Esophagus squamous epithelium (tissue), 5 donors: ENCODE measurements around the gene CABP5. TPM values are rescaled to one million over a fixed set of nuclear protein-coding genes. Genes with fewer than 3 reads are reported as not detected.
"Not testable (repeated sequence)": the region's sequence is repeated elsewhere in the genome, so short reads cannot be mapped to it uniquely, and the experiment has no call there.

Source experiments
- DNase-seq: peaks from one replicate; lab custom pipeline; 2025; lab: John Stamatoyannopoulos, UW
- H3K27ac ChIP-seq, 4 donors: fragments of 200-600 bp; sonication (generic); one replicate each; pipeline ENCODE4 v1.5.1; 2016 to 2019; ENCODE audit warnings: mild to moderate bottlenecking in 1 of 4
- H3K27me3 ChIP-seq, 4 donors: fragments of 200-600 bp; sonication (generic); 1 replicate in 3 of 4; 2 replicates in 1 of 4; pipeline versions ENCODE4 v1.5.1 to v1.6.0; 2017 to 2021; ENCODE audit warnings: antibody characterized with exemption in 1 of 4
- H3K36me3 ChIP-seq, 3 donors: fragments of 200-600 bp; sonication (generic); one replicate each; pipeline ENCODE4 v1.5.1; 2016 to 2019
- H3K4me1 ChIP-seq, 3 donors: fragments of 200-600 bp; sonication (generic); one replicate each; pipeline ENCODE4 v1.5.1; 2017 to 2019
- H3K4me3 ChIP-seq, 4 donors: fragments of 200-600 bp; sonication (generic); 1 replicate in 3 of 4; 2 replicates in 1 of 4; pipeline ENCODE4 v1.5.1; 2016 to 2019; ENCODE audit warnings: mild to moderate bottlenecking in 2 of 4, moderate library complexity in 1 of 4
- H3K9me3 ChIP-seq, 3 donors: fragments of 200-600 bp; sonication (generic); one replicate each; pipeline ENCODE4 v1.5.1; 2016 to 2019
- POLR2A ChIP-seq, 4 donors: fragments of 450-650 bp; IDR thresholded peaks; one replicate each; pipeline ENCODE4 v1.6.1; 2017; ENCODE audit warnings: antibody characterized with exemption in 4 of 4, mild to moderate bottlenecking in 4 of 4, moderate library complexity in 3 of 4
- WGBS, 2 donors: methylation state at CpG; one replicate each; pipeline ENCODE4 v1.1.5; 2018; 5-methylcytosine and 5-hydroxymethylcytosine counted together
- intact Hi-C: fragments of 100-400 bp; cut with DNase I; formaldehyde crosslinking; loops from one replicate; pipeline ENCODE4 v1.15.0; 2022
- total RNA-seq, 4 donors: library from RNA; depleted of rRNA; stranded (reverse); fragments of >200 nt; gene quantifications; one replicate each; pipeline ENCODE4 v1.1.0, GENCODE V29; 2016
- TF ChIP-seq, protein P1 (sequence below), 6 experiments: fragments of 450-650 bp in 4 of 6; fragments of 200-600 bp in 2 of 6; sonication (generic) in 2 of 6; IDR thresholded peaks; one replicate each; pipeline ENCODE4 v1.5.1; 2016 to 2019; ENCODE audit warnings: antibody characterized with exemption in 6 of 6, mild to moderate bottlenecking in 4 of 6, moderate library complexity in 4 of 6
- donor health status: DM: yes; HTN: yes; CAD: no.

Gene CABP5
- total RNA-seq = not detected

DNA sequence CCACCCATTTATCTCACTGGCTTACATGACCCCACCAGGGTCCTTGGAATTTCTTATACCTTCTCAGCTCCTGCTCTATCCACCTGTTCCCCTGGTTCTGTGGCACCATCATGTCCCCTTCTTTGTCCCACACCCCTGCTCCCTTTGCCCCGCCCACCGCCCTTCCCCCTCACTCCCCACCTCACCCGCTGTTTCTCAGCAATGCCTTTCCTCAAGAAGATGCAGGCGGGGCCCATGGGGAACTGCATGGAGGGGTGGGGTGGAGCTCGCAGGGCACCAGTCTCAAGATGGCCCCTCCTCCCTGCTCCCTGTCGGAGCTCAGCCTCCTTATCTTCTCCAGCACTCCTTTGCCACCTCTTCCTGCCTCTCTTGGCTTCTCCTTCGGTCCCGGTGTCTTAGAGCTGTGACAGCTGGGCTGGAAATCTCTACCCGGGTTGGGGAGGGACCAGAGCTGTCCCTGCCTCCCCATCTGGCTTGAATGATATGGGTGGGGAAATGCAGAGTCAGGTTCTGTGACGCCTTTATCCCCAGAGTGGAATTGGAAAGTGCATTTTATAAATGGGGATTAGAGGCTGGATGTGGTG is at the start of gene CABP5:
TSS of gene CABP5 (minus strand) at position 405 of the 584 bp plus-strand sequence. CDS start at position 248, 157 bp downstream.
- 72% methylated on average over 8 to 10 of the region's 10 CpGs for WGBS, 2 donors
- Histone ChIP-seq H3K4me1 (no peaks in the 10 kb centered on the region), H3K4me3 (no peak within 1 kb of the TSS), H3K9me3 (no peaks in the 10 kb centered on the region), H3K36me3 (no peaks in the 10 kb centered on the region), H3K27me3 (peaks cover 0 to 28% (median 0%) of the 10 kb centered on the region in 4 donors), H3K27ac (no peak within 1 kb of the TSS)
- DNase-seq = no peak
- intact Hi-C loops = no loop called here
- no peak for TF ChIP-seq POLR2A (IDR thresholded peaks at IDR 0.05)
- TF ChIP-seq, protein P1, sequence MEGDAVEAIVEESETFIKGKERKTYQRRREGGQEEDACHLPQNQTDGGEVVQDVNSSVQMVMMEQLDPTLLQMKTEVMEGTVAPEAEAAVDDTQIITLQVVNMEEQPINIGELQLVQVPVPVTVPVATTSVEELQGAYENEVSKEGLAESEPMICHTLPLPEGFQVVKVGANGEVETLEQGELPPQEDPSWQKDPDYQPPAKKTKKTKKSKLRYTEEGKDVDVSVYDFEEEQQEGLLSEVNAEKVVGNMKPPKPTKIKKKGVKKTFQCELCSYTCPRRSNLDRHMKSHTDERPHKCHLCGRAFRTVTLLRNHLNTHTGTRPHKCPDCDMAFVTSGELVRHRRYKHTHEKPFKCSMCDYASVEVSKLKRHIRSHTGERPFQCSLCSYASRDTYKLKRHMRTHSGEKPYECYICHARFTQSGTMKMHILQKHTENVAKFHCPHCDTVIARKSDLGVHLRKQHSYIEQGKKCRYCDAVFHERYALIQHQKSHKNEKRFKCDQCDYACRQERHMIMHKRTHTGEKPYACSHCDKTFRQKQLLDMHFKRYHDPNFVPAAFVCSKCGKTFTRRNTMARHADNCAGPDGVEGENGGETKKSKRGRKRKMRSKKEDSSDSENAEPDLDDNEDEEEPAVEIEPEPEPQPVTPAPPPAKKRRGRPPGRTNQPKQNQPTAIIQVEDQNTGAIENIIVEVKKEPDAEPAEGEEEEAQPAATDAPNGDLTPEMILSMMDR (IDR thresholded peaks at IDR 0.05) = no peak

DNA sequence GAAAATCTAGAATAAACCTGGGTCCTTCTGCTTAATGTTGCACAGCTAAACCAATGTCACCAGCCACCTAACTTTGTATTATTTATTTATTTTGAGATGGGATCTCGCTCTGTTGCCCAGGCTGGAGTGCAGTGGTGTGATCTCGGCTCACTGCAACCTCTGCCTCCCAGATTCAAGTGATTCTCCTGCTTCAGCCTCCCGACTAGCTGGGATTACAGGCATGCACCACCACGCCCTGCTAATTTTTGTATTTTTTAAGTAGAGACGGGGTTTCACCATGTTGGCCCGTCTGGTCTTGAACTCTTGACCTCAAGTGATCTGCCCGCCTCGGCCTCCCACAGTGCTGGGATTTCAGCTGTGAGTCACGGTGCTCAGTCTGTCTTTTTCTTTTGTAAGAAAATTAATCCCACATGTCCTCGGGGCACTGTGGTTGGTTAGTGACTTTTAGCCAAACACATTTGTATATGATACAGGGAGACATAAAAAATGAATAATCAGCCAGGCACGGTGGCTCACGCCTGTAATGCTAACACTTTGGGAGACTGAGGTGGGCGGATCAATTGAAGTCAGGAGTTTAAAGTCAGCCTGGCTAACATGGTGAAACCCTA is 47.3 kb upstream of the CABP5 start:
- 39 to 51% methylated on average over 13 of the region's 13 CpGs for WGBS, 2 donors
- intact Hi-C loops, H3K4me3 ChIP-seq: not testable (repeated sequence)

DNA sequence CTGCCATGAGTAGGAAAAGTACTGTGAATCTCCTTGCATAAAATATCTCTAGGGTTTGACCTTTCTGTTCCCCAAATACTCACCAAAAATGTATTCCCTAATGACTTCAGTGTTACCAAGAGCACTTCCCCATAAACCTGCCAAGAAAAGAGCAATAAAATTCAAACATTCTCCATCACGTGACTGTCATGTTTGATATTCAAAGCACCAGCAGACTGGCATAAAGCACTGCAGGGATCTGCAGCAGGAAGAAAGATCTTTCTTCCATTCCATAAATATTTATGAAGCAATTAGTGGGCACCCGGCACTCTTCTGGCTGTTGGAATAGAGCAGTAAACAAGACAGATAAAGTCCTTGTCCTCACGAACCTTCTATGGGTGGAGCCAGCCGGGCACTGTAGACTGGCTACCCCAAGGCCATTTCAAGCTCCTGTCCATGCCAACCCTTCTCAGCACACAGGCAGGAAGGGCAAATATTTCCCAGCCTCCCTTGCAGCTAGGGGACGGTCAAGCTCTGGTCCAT is 46.5 kb upstream of the CABP5 start:
- TF ChIP-seq, protein P1 (IDR thresholded peaks at IDR 0.05) = no peak
- no peak for TF ChIP-seq POLR2A (IDR thresholded peaks at IDR 0.05)
- Histone ChIP-seq H3K4me1 (peaks cover 0 to 8% (median 0%) of the 10 kb centered on the region in 3 donors), H3K36me3 (peaks cover 0 to 20% (median 0%) of the 10 kb centered on the region in 3 donors), H3K4me3 (no peak overlapping the region), H3K27ac (no peak overlapping the region), H3K27me3 (peaks cover 0 to 6% (median 0%) of the 10 kb centered on the region in 4 donors), H3K9me3 (peaks cover 0 to 17% (median 0%) of the 10 kb centered on the region in 3 donors)
- WGBS, 2 donors = 38 to 47% methylated on average over 4 of the region's 5 CpGs
- intact Hi-C loops = no loop called here
- DNase-seq = no peak

More for the DNA sequence above, 47.3 kb upstream of the CABP5 start:
- Histone ChIP-seq H3K9me3 (peaks cover 0 to 17% (median 0%) of the 10 kb centered on the region in 3 donors), H3K36me3 (peaks cover 0 to 24% (median 0%) of the 10 kb centered on the region in 3 donors)
- not testable (repeated sequence) for H3K4me1 ChIP-seq, H3K27me3 ChIP-seq, H3K27ac ChIP-seq, DNase-seq

DNA sequence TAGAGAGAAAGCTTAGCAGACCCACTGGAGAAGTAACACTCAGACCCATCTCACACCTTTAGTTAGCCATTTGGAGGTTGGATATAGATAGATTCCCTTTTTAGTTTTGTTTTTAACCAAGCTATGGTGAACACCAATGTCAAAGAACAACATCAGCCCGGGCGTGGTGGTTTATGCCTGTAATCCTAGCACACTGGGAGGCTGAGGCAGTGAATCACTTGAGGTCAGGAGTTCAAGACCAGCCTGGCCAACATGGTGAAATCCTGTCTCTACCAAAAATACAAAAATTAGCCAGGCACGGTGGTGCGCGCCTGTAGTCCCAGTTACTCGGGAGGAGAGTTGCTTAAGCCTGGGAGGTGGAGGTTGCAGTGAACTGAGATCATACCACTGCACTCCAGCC is 45.1 kb upstream of the CABP5 start:
- H3K27me3 ChIP-seq, H3K4me1 ChIP-seq, DNase-seq, H3K27ac ChIP-seq, intact Hi-C loops, H3K36me3 ChIP-seq, H3K9me3 ChIP-seq, H3K4me3 ChIP-seq: not testable (repeated sequence)
- WGBS, 2 donors = 83 to 91% methylated on average over 6 of the region's 6 CpGs

DNA sequence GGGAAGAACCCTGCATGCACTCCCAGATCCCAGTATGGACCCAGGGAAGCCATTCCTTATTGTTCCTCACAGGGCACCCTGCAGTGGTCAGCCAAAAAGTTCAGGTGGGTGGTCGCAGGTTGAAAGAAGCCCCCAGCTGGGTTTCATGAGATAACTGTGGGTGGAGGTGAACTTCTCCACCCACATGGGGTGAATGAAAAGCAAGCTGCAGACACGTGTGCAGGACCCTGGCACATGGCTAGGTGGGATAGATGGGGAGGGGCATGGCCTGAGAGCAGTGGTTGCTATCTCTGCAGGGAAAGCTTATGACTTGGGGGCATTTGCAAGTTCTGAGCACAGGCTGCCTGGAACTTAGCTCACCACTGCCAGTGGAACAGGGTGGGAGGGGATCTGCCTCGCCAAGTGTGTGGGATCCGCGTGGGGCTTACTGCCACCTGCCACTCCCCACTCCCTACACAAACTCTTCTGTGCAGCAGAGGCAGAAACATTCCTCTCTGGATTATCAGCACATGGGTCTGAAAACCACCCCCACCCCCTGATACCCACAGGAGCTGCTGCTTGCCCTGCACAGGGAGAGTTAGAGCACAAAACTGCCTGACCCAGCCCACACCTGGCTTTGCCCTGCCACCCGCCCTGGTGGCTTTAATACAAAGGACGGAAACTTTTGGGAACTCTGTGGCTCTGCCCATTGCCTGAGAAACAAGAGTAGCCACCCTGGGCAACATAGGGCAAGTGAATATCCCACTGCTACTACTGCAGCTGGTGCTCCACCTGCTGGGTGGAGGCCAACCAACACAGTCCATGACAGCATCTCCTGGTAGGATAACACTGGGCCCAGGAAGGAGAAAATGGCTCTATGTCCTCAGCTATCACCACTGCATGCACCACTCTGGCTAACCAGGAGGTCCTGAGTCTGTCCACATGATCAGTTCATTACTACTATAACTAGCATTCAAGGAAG is 42.3 kb upstream of the CABP5 start:
- Histone ChIP-seq H3K4me1 (peaks cover 0 to 5% (median 0%) of the 10 kb centered on the region in 3 donors), H3K27me3 (peaks cover 0 to 6% (median 0%) of the 10 kb centered on the region in 4 donors), H3K9me3 (no peaks in the 10 kb centered on the region), H3K36me3 (no peaks in the 10 kb centered on the region), H3K4me3 (no peak overlapping the region), H3K27ac (no peak overlapping the region)
- no peak for DNase-seq
- 48 to 82% methylated on average over 3 to 4 of the region's 7 CpGs for WGBS, 2 donors
- intact Hi-C loops = no loop called here
- no peak for TF ChIP-seq POLR2A (IDR thresholded peaks at IDR 0.05)
- TF ChIP-seq, protein P1 (IDR thresholded peaks at IDR 0.05) = no peak
